HG02938 (cell line): ENCODE data around the gene ANKMY2.
A peak's percentile ranks its signal among the peaks of the same experiment; 100 is the strongest.
"Not testable (repeated sequence)": the region's sequence is repeated elsewhere in the genome, so short reads cannot be mapped to it uniquely, and the experiment has no call there.

Experiments
- ATAC-seq: cut with Tn5 transposase; IDR thresholded peaks from one replicate; pipeline ENCODE4 v1.9.1; 2021; ENCODE audit warnings: mild to moderate bottlenecking, moderate library complexity; ENCODE audit not compliant: unreplicated experiment

The ANKMY2 gene

DNA sequence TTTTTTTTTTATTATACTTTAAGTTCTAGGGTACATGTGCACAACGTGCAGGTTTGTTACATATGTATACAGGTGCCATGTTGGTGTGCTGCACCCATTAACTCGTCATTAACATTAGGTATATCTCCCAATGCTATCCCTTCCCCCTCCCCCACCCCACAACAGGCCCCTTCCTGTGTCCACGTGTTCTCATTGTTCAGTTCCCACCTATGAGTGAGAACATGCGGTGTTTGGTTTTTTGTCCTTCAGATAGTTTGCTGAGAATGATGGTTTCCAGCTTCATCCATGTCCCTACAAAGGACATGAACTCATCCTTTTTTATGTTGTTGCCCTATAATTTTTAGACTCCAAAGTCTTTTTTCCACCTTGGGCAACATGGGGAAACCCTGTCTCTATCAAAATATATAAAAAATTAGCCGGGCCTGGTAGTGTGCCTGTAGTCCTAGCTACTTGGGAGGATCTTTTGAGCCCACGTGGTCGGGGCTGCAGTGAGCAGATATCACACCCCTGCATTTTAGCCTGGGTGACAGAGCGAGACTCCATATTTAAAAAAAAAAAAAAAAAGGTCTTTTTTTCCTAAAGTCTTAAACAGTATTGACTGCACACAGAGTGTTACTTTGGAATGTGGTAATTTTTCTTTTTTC, 14.4 kb upstream of the ANKMY2 start:
- ATAC-seq, result not testable (repeated sequence)

DNA sequence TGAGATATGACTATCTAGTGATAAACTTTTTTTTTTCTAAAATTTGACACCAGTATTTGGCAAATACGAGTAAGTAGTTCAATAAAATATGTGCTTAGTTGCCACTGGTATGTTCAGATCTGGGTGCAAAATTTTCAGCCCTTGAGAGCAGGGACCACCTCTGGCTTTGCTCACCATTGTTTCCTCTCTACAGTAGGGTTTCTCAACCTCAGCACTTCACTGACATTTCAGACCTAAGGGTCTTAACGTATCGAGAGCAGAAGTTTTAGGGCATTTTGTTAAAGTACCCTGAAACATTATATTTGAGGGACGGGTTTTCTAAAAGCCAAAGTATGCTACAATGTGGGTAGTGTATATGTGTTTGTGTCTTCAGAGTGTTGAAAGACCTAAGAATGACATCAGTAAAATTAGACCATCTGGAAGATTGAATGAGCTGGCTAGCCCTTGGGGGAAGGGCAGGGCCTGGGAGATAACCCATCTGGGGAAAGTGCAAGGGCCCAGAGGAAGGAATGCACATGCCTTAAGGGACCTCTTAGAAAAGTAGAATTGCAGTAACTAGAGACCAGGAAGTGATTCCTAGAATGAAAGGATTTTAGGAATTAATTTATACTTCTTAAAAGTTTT, 12.2 kb upstream of the ANKMY2 start:
- ATAC-seq, result no peak

DNA sequence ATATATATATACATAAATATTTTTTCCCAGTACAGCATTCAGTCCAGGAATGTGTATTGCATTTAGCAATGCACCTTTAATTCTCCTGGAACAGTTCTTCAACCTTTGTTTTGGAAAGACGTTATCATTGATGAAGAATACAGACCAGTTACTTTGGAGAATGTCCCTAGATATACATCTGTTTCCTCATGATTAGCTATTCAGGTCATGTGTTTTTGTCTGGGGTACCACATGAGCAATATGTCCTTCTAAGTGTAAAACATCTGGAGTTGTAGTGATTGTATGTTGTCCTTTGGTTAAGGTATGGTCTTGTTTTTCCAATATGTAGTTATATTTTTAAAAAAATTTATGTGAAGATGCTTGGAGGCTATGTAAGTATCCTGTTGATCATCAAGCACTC, 10.6 kb upstream of the ANKMY2 start:
- ATAC-seq, result no peak

DNA sequence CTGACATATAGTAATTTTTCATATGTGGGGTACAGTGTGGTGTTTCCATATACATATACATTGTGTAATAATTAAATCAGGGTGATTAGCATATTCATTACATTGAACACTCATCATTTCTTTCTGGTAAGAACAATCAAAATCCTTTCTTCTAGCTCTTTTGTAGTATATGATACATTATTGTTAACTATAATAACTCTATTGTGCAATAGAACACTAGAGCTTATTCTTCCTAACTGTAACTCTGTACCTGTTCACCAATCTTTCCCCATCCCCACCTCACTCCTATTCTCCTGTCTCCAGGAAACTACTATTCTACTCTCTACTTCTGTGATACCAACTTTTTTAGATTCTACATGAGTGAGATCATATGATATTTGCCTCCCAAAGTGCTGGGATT, 9.8 kb upstream of the ANKMY2 start:
- ATAC-seq, result no peak

DNA sequence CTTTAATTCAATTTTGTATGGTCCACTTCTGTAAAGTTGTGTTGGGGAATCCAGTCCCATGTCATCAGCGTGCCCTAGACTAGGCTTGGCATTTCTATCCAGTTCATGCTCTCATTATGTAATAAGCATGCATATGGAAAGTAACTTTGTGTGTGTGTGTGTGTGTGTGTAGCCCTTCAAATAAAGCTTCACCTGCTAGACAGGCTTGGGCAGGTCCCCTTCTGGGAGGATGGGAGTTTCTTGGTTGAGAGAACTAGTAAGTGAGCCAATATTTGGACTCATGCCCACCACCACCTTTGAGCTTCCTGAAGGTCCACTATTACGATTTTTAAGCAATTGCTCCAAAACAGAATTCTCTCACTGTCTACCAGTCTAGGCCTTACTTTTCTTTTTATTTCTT, 7.3 kb upstream of the ANKMY2 start:
- ATAC-seq, result no peak

DNA sequence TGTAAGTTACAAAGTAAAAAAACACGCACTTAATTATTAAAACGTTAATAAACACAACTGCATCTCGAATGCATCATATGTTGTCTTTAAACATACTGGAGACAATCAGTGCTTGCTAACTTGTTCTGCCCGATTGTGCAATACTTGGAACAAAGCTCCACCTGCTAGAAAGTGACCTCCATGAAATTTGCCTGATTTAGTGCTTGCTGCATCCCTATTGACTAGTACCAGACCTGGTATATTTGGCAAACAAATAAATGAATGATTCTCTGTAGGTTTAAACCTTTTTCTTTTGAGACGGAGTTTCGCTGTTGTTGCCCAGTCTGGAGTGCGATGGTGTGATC, 6.7 kb upstream of the ANKMY2 start:
- ATAC-seq, result no peak

DNA sequence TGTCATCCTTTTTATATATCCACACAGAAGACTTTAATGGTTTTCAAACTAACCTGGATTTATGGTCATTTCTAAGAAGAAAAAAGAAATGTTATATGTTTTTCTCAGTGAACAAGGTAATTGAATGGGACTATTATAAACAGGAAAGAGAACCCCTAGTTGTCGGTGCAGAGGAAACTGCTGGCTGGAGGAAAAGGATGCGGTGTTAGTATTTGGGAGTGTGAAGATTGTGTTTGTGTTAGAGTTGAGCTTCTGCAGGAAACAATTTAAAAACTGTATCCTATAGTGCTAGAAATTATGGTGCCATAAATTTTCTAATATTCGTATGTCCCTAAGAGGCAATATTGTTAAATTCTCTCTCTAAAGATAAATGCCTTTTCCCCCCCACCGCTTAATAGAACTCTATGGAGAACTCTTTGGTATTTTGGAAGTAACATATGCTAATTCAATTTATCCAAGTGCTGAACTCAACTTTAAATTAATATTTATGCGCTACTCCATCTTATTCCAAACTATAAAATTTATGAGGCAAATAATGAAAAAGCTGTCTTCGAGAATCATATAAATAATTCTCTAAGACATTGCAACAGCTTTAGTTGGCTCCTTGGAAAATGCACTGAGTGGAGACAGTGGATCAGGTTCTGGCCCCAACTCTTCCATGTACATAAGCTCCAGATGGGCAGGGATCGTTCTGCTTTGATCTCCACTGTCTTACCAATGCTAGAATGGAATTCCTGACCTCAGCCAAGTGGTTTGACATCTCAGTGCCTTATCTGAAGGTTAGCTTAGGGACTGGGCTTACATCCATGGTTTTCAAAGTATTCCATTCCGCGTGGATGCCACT, 6.1 kb upstream of the ANKMY2 start:
- ATAC-seq, result no peak

DNA sequence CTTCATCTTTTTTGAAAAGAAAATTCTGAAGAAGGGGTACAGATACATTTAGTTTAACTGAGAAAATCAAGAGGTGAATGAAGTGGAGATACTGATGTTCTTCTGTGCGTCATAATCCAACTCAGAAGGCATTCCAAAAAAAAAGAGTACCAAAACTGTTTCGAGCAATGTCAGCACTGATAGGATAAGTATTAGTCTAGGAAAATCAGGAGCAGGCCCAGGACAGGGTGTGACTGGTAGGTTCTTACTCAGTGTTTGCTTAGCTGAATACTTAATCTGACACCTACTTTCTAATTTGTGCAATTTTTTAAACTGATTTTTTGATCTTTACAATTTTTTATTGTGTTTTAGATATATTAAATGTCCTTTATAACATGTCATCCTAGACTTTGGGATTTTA, 4.7 kb upstream of the ANKMY2 start:
- no peak for ATAC-seq

DNA sequence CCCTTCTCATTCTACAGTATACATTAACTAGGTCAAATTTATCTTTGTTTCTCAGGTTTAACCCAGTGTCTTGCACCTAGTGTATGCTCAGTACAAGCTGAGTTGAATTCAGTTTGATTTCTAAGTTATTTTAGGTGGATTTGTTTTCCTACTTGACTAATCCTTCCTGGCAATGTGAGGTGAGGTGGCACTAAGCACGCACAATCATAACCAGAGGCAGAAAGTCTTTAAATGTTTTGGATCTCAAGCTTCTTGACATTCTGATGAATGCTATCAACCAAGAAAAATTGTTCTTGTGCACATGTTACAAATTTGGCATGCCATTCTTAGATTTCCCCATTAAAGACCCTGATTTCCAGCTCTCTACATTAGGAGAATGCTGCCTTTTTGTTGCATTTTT, 3.6 kb upstream of the ANKMY2 start:
- ATAC-seq, result no peak

DNA sequence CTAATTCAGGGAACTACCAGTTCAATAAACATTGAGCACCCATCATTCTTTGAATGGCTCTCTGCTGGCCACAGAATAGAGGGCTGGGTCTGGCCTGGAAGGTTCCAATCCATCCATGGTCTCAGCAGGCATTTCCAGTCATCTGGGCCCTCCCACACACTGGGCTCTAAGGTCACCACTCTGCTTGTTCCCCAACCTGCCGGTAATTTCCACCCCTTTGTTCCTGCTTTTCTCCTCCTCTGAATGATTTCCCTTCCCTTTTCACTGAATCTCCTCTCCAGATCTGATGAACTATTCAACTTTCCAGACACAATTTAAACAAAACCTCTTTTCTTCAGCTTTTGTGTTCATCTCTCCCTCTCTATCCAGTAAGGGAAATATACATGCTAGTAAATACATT, 3.0 kb upstream of the ANKMY2 start:
- no peak for ATAC-seq

DNA sequence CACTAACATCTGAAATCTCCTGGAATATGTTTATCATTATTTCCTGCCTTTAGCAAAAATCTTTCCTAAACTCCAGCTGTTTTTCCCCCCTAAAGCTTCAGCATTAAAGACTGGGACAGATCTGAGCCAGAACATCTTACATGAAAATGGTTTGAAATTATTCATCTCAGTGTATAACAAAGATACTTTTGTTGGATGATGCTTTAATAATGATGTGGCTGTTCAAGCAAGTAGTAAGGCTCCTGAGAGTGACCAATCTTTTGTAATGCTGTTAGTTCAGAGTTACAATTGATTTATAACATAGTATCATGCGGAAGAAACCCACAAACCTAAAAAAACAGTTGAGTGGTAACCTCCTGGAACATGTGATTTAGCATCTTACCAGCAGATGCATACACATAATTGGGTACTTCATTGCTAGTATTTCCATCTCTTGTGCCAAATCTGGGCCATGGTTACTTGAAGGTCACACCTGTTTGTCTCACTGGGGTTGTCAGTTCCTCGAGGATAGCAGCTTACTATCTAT, 1.9 kb upstream of the ANKMY2 start:
- ATAC-seq, result no peak

DNA sequence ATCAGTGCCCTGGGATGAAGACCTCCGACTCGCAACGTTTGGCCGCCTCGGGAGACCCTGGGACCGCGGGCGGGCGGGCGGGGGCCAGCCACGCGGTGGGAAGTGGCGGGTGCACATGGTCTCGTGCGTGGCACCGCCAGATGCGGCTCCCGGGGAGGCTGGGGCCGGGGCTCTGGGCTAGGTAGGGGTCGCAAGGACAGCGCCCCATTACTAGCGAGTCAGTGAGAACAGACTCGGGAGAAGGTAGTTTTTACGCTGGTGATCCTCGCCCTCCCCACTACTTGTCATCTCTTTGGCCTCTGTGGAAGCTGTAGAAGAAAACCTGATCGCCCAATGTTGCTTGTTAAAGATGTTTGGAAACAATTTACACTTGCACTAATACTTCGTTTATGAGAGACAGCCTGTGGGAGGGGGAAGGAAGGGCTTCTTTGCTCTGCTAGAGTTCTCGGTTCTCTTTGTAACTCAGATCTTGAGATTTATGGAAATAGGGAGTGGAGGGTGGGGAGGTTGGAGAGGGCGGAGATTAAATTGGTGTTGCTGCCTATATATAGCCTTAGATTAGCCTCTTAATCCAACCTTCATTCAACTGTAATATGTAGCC, 1.0 kb upstream of the ANKMY2 start:
- ATAC-seq, result peak; percentile 0

DNA sequence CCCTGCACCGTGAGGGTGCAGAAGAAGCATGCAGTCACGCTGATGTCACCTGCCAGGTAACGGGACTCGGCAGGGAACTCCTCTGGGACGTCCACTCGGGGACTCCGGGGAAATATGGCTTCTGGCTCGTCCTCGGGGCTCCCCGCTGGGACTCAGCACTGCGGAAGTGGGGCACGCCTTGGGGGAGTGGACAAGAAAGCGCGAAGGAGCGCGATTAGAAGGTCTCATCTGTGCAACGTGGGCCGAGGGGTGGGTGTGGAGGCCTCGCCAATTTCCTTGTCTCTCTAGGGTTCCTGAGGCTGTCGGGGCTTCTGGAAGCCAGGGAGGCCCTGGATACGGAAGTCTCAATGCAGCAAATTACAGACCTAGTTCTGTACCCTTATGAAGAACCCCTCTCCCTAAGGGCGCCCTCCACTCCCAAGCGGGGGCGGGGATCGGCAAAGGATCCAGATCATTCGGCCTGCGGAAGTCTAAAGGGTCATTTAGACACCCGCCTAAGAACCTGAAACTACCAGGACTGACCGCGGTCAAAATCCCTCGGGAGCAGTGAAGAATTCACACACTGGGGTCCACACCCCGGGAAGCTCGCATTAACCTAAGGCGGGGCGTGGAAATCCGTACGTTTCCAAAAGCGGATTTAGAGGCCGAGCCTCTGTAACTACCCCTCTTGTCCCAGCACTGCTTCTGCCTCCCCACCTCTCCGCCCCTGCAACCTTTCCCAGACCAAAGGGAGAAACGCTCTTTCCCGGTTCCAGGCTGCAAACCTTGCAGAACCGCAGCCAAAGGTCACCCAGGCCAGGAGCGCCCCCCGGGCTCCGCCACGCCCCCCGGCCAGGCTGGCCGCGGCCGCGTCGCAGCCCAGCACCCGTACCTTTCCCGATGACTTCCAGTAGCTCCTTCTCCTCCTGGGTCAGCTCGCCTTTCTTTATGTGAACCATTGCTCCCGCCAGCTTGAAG, 640 bp downstream of the ANKMY2 start:
- peak; percentile 8 for ATAC-seq

DNA sequence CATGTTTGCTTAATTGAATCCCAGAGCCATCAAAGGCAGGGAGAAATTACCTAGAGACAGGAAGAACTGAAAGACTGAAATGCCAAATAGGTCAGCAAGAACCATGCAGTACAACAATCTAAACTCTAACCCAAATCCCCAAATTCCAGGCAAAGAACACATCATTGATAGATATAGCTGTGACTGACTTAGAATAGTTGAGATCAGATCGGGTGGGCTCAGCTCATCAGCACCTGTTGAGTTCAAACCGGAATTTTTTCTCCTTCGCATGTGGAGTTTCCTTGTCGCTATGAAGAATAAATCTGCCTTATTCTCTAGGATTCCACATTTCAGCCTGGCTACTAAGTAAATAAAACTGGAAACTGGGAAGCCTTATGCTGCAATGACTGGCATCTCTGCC, 1.4 kb downstream of the ANKMY2 start:
- no peak for ATAC-seq

DNA sequence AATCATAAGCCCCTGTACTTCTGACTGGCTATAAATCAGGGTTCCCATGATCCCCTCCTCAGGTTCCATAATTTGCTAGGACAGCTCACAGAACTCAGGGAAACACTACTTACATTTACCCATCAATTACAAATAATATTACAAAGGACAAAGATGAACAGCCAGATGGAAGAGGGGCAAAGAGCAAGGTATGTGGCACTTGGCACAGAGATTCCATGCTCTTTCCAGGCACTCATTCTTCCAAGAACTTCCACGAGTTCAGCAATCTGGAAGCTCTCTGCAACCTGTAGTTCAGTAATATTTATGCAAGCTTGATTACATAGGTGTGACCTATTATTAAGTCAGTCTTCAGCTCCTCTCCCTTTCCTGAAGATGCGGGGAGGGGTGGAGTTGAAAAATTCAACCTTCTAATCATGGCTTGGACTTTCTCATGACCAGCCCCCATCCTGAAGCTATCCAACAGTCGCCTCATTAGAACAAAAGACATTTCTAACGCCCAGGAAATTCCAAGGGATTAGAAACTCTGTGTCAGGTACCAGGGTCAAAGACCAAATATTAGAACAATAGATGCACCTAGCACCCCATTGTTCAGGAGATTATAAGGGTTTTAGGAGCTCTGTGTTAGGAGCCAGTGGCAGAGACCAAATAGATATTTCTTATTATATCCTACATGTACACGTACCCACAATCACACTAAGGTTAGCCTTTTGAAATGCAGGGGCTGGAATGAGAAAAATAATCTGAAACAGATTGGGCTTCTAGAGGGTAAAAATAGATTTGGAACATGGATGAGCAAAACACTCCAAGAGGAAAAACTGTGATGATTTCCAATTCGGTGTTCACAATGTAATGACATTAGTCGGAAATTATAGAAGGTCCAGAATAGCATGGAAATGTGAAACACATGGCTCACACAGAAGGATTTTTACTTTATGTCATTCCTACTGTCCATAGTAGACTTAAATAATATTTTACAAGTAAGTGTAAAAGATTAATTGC, 7.0 kb downstream of the ANKMY2 start:
- no peak for ATAC-seq

DNA sequence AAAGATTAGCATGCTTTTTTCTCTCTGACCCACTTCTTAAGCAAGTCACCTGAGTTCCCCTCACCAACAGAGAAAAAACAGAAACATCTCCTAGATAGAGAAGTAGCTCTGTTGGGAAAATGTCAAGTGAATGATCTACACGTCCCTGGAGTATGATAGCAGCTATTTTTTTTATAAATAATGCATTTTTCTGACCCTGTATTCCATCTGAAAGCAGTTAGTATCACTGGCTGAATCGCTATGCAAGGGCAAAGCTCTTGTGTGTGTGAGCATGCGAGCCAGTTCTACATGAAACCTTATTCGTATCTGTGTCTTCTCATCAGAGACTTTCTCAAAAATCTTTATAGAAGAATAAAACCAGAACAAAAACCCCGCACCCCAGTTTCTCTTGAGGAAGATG, 8.2 kb downstream of the ANKMY2 start:
- ATAC-seq, result no peak

DNA sequence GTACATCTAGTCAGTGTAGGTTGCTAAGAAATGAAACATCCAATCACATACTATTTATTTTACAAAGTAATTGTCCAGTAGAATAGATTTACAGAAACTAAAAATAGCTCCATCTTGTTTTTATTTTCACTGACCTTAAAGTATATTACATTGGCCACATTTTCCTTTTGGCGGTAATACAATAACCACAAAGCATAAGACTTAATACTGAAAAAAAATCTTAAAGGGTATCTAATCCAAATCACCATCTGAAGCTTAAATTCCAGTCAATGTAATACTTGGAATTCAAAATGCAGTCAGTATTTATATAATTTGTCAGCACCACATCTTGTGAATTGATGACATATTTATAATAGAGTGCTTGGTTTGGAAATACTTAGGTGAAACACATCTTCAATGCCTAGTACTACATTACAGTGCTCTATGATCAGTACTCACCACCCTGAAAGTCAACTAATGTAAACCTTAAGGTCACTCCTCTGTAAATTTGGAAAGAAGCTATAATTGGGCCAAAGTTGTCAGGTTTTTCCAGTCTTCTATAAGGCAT, 8.9 kb downstream of the ANKMY2 start:
- no peak for ATAC-seq

DNA sequence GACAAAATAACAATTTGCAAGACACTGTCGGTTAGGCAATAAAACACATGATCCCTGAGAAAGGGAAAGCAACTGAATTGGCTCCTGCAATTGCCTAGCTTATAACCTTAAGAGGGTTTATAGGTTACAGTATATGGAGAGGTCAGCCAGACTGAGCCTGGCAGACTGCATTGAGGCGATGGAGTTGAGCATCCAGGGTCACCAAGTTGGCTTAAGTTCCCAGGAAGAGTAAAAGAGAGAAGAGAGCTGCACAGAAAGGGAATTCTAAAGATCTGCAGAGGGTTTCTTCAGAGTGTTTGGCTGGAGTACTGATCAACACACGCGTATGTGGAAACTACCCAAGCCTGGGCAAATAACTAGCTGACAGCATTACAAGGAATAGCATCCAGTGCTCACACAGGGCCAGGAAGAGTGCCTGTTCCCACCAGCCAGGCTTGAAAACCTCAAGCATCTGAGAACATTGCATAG, 11.2 kb downstream of the ANKMY2 start:
- no peak for ATAC-seq

DNA sequence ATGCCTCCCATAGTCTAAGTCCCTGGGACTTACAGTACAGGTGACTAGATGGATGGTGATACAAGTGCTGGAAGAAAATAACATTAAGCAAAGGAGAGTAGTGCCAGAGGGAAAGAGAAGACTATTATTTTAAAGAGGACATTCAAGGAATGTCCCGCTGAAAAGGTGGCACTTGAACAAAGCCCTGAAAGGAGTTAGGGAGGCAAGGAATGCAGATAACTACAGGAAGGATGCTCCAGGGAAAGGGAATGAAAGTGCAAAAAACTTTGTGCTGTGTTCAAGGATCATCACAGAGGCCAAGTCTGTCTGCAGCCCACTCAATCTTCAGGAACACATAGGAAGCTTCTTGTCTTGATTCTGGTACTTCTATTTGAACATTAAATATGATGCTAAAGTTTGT, 14.9 kb downstream of the ANKMY2 start:
- no peak for ATAC-seq
